GM19351 (cell line): Measurements from ENCODE around the gene DNAH14.
"Not testable (repeated sequence)": the region's sequence is repeated elsewhere in the genome, so short reads cannot be mapped to it uniquely, and the experiment has no call there.

Experiments
- ATAC-seq: cut with Tn5 transposase; IDR thresholded peaks from one replicate; pipeline ENCODE4 v1.9.1; 2021; ENCODE audit warnings: mild to moderate bottlenecking, moderate library complexity; ENCODE audit not compliant: unreplicated experiment

The DNAH14 gene

DNA sequence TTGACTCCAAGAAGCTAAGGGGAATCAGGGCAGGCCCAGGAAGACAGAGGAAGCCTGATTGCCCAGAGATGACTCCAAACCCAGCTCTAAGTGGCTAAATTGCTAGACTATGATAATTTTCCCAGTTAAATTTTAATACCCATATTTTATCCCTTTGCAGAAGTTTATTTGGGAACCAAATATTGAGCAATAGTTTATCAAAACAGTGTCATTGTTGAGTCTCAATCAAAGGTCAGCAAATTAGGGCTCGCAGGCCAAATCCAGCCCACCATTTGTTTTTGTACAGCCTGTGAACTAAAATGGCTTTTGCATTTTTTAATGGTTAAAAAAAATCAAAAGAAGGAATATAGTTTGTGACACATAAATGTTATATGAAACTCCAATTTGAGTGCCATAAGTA lies 451.2 kb downstream of the DNAH14 start:
- ATAC-seq = no peak

GRCh38 chr1:225386860-225387259 lies 457.4 kb downstream of the DNAH14 start:
- not testable (repeated sequence) for ATAC-seq

GRCh38 chr1:225388372-225388771 lies 458.9 kb downstream of the DNAH14 start:
- no peak for ATAC-seq

- no peak for ATAC-seq
These were observed 460.4 kb downstream of the DNAH14 start for GRCh38 chr1:225389843-225390242.

DNA sequence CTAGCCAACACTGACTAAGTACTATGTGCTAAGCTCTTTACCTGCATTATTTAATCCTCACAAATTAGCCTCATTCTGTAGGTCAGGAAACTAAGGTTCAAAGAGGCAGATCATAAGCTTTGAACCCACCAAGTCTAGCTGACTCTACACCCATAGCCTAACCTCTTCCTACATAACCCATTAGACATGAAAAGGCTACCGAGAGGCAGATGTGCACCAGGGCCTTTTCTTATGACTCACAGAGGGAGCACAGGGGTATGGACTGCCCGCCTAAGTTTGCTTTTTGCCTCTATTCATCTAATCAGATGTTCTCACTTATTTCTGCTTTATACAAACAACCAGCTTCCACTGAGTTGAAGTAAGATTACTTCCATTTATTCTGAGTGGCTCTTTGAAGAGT lies 466.9 kb downstream of the DNAH14 start:
- ATAC-seq = no peak

- ATAC-seq = no peak
These were observed 471.5 kb downstream of the DNAH14 start for GRCh38 chr1:225400968-225401367.

GRCh38 chr1:225406976-225407725 lies 477.7 kb downstream of the DNAH14 start:
- ATAC-seq = no peak

GRCh38 chr1:225407755-225408154 lies 478.3 kb downstream of the DNAH14 start:
- ATAC-seq = no peak

- no peak for ATAC-seq
These were observed 478.8 kb downstream of the DNAH14 start for GRCh38 chr1:225408249-225408648.

DNA sequence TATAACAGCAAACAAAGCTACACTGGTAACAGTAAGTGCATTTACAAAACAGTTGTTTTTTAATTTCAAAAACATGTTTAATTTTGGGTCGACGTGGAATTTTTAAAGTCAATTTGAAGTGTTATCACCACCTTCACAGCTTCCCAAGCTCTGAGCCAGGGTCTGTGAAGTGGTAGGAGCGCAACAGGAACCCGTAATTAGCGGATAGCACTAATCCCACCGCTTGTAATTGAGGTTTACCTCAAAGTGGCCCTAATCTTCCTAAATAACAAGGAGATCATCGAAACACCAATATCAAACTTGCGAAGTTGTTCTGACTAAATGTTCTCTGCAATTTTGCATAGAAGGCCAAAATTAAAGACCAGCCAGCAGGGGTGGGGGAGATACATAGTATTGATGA lies 479.6 kb downstream of the DNAH14 start:
- no peak for ATAC-seq

DNA sequence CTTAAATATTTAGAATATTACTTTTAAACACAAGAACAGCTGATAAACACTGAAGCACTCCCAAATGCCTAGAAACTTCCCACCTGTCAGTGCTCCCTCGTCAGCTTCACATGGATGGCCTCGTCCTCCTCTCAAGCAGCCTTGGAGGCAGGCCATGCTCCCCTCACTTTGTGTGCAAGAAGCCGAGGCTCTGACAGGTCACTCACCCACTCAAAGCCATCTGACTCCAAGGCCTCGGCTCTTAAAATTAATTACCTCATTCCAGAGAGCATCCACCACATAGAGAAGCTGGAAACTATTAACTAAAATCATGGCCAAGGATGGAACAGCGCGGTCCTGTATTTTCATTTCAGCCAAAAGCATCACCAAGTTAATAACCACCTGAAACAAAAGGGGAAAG lies 480.6 kb downstream of the DNAH14 start:
- ATAC-seq = no peak

DNA sequence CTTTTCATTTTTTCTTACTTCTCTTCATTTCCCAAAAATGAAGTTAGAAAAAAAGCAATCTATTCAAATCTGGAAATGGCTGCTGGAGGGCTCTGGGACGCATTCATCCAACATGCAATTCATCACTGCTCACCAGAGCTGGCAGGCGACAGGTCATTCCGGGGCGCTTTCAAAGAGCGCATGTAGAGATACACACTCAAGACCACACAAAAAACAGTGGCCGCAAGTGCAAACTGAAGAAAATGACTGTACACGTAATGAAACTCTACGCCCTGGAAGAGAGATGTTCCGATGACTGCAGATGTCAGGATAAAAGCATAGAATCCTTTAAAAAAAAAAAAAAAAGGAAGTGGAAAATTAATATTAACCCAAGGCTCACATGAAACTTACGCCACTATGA lies 482.8 kb downstream of the DNAH14 start:
- ATAC-seq = no peak

- ATAC-seq = no peak
These were observed 483.4 kb downstream of the DNAH14 start for GRCh38 chr1:225412803-225413351.

GRCh38 chr1:225413708-225414375 lies 484.4 kb downstream of the DNAH14 start:
- ATAC-seq = no peak

DNA sequence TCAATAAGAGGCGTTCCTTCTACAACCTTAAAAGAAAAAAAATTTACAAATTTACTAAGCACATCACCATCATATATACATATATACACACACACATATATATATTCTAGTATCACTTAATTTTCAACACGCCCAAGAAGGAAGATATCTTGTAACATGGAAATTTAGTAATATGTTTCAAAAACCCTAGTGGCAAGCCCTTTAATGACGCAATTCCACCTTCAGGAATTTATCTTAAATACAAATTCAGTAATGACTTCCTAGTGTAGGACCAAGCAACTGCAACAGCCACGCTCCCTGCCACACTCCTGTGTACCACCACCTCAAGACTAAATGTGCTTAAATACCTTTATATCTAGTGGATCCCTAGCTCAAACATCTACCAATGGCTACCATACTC lies 485.8 kb downstream of the DNAH14 start:
- ATAC-seq = no peak

- no peak for ATAC-seq
These were observed 486.7 kb downstream of the DNAH14 start for GRCh38 chr1:225415967-225416745.

DNA sequence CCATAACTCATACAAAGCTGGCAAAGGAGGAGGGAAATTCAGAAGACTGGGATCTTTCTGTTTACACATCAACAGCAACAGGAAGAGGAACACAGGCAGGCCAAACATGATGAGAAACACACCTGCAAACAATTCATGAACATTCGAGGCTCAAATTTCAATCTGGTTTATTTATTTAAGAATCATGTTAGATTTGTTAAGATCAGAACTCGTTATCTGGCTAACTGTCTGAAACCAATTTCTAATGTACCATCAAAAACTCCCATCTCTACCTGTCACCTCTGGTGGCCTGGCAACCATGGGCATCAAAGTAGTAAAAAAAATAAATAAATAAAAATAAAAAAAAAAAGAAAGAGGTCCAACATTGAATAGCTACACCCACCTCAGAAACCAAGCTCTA lies 488.6 kb downstream of the DNAH14 start:
- ATAC-seq = no peak

- ATAC-seq = no peak
These were observed 489.1 kb downstream of the DNAH14 start for GRCh38 chr1:225418598-225418997.

DNA sequence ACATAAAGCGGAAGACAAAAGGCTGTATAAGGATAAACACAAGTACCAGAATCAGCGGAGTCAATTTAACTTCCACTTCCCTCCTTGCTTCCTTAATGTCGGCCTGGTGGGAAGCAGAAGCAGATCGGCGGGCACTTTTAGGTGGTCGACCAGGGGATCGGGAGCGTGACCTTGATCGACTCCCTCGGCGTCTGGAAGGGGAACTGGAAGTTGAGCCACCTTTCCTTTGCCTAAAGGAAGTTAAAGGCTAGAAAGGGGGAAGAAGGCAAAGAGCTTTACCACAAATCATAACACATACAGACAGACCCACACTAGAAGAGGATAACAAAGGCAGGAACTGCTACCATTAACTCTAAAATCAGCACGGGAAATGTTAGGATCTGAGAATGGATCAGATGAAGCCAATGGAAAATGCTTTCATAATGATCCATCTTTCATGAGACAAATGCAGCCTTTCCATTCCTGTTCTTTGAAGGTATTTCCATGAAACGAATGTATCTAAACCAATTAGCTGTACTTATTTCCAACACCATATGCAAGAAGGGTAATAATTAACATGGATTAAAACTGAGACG lies 492.6 kb downstream of the DNAH14 start:
- no peak for ATAC-seq

- no peak for ATAC-seq
These were observed 493.5 kb downstream of the DNAH14 start for GRCh38 chr1:225422795-225423517.

DNA sequence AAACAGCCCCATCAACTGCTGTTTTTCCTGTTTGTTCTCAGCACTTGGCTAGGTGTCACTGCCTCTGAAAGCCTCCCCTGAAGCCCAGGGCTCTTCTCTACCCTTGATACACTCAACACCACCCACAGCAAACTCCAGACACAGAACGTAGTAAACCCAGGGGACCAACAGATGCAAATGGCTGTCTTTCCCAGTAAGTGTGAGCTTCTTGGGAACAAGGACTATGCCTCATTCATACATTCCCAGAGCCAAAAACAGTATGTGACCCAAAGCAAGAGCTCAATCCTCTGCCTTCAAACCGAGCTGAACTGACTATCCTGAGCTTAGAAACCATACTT lies 494.0 kb downstream of the DNAH14 start:
- ATAC-seq = no peak
